Smooth muscle cell of the brain vasculature (primary cell): ENCODE results near the gene NDUFS8.

Experiments used
- DNase-seq: peaks from one replicate; pipeline ENCODE4 v3.0.0-alpha.2; 2012; ENCODE audit warnings: low read depth, low spot score

Gene NDUFS8

DNA sequence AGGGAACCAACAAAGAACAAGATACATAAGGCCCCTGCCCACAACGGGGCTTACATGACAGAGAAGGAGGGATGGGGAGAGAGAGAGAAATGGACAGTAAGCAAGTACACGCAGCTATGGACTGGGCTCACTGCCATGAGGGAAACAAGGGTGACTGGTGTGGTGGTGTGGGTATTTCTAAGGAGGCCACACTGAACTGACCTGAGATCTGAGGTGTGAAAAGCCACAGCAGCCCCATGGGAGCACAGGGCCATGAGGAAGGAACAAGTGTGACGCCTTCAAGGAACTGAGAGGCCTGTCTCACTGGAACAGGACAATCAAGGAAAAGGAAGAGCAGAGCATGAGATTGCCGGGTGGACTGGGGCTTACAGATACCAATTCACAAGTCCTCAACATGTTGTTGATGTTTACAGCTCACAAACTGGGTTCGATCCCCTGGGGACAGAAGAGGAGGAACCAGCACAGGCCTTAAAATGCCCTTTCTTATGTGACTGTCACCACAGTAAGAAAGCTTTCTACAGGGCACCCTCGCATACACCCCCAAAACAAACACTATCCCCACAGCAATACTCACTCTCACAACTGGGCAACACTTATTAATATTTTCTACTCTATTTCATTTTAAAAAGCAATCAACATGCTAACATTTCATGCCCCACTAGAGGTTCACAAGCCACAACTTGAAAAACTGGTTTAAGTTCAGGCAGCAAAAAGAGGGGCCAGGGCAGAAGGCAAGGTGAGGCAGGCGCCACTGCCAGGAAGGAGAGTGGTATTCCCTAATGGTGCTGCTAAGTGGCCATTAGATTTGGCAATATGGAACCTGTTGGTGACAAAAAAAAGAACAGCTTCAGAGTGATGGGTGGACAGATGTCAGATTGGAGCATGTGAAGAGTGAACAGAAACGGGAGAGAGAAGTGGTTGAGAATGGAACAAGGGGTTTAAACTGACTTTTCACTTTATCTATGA lies 47.4 kb downstream of the NDUFS8 start:
- DNase-seq, result no peak

DNA sequence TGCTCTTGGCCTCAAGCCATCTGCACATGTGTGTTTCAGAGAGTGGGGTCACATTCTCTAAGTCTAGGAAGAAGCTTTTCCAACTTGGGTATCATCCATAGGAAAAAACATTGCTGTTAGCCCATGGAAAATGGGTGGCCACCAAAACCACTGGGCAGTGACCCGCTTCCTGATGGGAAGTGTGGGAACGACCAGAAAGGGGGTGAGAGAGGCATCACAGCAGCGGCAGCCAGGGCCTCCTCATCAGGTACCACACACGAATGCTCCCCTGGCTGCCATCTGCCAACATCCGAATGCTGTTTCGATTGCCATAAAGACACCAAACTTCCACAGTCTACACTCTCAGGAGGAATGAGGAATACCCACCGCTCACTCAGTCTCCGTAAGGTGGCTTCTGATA lies 50.4 kb downstream of the NDUFS8 start:
- no peak for DNase-seq

- no peak for DNase-seq
These were observed 51.2 kb downstream of the NDUFS8 start for GRCh38 chr11:68081691-68082090.

DNA sequence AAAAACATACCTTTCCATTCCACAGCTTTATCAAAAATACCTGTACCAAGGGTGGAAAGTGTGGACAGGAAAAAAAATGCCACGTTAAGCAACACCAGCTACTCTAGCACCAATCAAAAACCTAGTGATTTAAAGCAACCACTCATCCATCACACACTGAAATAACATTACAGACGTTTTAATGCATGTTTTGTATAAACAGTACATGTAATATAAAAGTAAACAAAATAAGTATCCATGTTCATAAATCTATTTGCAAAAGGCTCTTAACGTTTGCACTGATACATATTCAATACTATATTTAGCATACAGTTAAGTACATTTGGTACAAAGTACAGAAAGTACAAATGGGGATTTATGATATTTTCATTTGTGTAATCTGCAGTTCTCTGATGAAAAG lies 52.0 kb downstream of the NDUFS8 start:
- no peak for DNase-seq

- DNase-seq, result no peak
These were observed 53.0 kb downstream of the NDUFS8 start for GRCh38 chr11:68083517-68083916.
